SU-DHL-6 (cell line): Measurements from ENCODE around the gene EPHA3.

Experiments
- H2AFZ ChIP-seq: fragments of 200-600 bp; sonication (generic); 2 replicates; pipeline ENCODE4 v1.6.1; 2014; ENCODE audit warnings: low read depth, mild to moderate bottlenecking, moderate library complexity, mixed read lengths, antibody characterized with exemption, low read length; ENCODE audit not compliant: severe bottlenecking
- H3F3A ChIP-seq: fragments of 200-600 bp; shearing (Covaris generic); 2 replicates; pipeline ENCODE4 v1.6.0; 2016; ENCODE audit warnings: antibody characterized with exemption, mild to moderate bottlenecking; ENCODE audit not compliant: insufficient read depth
- H3K27ac ChIP-seq: fragments of 200-600 bp; sonication (generic); 2 replicates; pipeline ENCODE4 v1.5.1; 2016; ENCODE audit warnings: low read depth, mild to moderate bottlenecking, low read length, moderate library complexity, mixed read lengths
- H3K27me3 ChIP-seq: fragments of 200-600 bp; sonication (generic), shearing (Covaris generic); 2 replicates; pipeline ENCODE4 v1.6.0; 2014; ENCODE audit warnings: mild to moderate bottlenecking, low read length
- H3K36me3 ChIP-seq: fragments of 200-600 bp; sonication (generic); 2 replicates; pipeline ENCODE4 v1.6.1; 2014; ENCODE audit warnings: mild to moderate bottlenecking, low read length, mixed read lengths
- H3K4me2 ChIP-seq: fragments of 300-600, 200-600 bp; shearing (Covaris generic), sonication (generic); 2 replicates; pipeline ENCODE4 v1.6.0; 2014; ENCODE audit warnings: low read length, low read depth, mild to moderate bottlenecking; ENCODE audit not compliant: poor library complexity, severe bottlenecking
- H3K4me3 ChIP-seq: fragments of 200-600 bp; sonication (generic); 2 replicates; pipeline ENCODE4 v1.5.1; 2014; ENCODE audit warnings: antibody characterized with exemption, low read length, mild to moderate bottlenecking, mixed read lengths; ENCODE audit not compliant: insufficient read depth, poor library complexity, severe bottlenecking
- H3K79me2 ChIP-seq: fragments of 200-600 bp; sonication (generic); 2 replicates; pipeline ENCODE4 v1.6.1; 2014; ENCODE audit warnings: mild to moderate bottlenecking, low read length, moderate library complexity; ENCODE audit not compliant: insufficient read depth
- H3K9ac ChIP-seq: fragments of 200-600 bp; sonication (generic); 2 replicates; pipeline ENCODE4 v1.7.0; 2014; ENCODE audit warnings: mild to moderate bottlenecking, low read length
- H3K9me2 ChIP-seq: fragments of 200-600 bp; sonication (generic); replicated peaks from 2 replicates; pipeline ENCODE4 v1.6.1; 2014; ENCODE audit warnings: low read length; ENCODE audit not compliant: insufficient read depth
- H3K9me3 ChIP-seq: fragments of 200-600 bp; sonication (generic); 2 replicates; pipeline ENCODE4 v1.6.1; 2014; ENCODE audit warnings: low read length, mixed read lengths; ENCODE audit not compliant: insufficient read depth
- H4K20me1 ChIP-seq: fragments of 200-600 bp; sonication (generic); 2 replicates; pipeline ENCODE4 v1.6.1; 2014; ENCODE audit warnings: low read depth, mild to moderate bottlenecking, antibody characterized with exemption, low read length, moderate library complexity, mixed read lengths
- EZH2phosphoT487 ChIP-seq: fragments of 200-600 bp; sonication (generic), shearing (Covaris generic); conservative IDR thresholded peaks from 2 replicates; pipeline ENCODE4 v1.6.1; 2018; ENCODE audit warnings: mild to moderate bottlenecking, antibody characterized with exemption, low read length, moderate library complexity, mixed read lengths
- TF ChIP-seq, protein P1 (sequence below): fragments of 200-600 bp; sonication (generic); IDR thresholded peaks from one replicate; pipeline ENCODE4 v1.5.1; 2017; ENCODE audit warnings: antibody characterized with exemption, mild to moderate bottlenecking, low read length, moderate library complexity; ENCODE audit not compliant: insufficient read depth, poor library complexity, severe bottlenecking

EPHA3 gene

DNA sequence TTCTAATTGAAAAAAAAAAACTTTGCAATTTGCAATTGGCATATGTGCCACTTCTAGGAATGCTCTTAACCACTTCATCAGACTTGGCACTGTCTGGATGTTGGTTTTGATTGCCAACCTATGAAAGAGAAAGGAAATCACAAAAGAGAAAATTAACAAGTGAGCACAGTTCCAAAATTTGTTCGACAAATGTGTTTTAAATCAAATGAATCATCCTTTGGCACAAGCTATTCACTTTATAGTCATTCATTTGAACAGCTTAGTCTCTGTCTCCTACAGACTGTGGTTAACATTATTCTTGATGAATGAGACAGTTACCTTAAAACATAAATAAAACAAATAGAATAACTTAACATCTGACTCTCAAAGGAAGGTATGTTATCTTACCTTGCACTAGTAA is 265.0 kb downstream of the EPHA3 start:
- Histone ChIP-seq H3K79me2 (no peaks in the 10 kb centered on the region), H3K27ac (no peak overlapping the region), H2AFZ (no peak overlapping the region), H4K20me1 (no peaks in the 10 kb centered on the region), H3F3A (no peaks in the 10 kb centered on the region), H3K4me2 (no peak overlapping the region), H3K27me3 (no peaks in the 10 kb centered on the region), H3K9me3 (no peaks in the 10 kb centered on the region), H3K4me3 (no peak overlapping the region), H3K9me2 (no peaks in the 10 kb centered on the region), H3K36me3 (no peaks in the 10 kb centered on the region), H3K9ac (no peak overlapping the region)
- TF ChIP-seq EZH2phosphoT487, result no peak
- TF ChIP-seq, protein P1, sequence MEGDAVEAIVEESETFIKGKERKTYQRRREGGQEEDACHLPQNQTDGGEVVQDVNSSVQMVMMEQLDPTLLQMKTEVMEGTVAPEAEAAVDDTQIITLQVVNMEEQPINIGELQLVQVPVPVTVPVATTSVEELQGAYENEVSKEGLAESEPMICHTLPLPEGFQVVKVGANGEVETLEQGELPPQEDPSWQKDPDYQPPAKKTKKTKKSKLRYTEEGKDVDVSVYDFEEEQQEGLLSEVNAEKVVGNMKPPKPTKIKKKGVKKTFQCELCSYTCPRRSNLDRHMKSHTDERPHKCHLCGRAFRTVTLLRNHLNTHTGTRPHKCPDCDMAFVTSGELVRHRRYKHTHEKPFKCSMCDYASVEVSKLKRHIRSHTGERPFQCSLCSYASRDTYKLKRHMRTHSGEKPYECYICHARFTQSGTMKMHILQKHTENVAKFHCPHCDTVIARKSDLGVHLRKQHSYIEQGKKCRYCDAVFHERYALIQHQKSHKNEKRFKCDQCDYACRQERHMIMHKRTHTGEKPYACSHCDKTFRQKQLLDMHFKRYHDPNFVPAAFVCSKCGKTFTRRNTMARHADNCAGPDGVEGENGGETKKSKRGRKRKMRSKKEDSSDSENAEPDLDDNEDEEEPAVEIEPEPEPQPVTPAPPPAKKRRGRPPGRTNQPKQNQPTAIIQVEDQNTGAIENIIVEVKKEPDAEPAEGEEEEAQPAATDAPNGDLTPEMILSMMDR, result no peak

- Histone ChIP-seq H3K9me2 (no peaks in the 10 kb centered on the region), H3K79me2 (no peaks in the 10 kb centered on the region), H3K27me3 (no peaks in the 10 kb centered on the region), H3K4me3 (no peak overlapping the region), H3K27ac (no peak overlapping the region), H3K9ac (no peak overlapping the region), H3K4me2 (no peak overlapping the region), H3K36me3 (no peaks in the 10 kb centered on the region), H3K9me3 (no peaks in the 10 kb centered on the region), H2AFZ (no peak overlapping the region), H4K20me1 (no peaks in the 10 kb centered on the region), H3F3A (no peaks in the 10 kb centered on the region)
- TF ChIP-seq EZH2phosphoT487, result no peak
- TF ChIP-seq, protein P1, result no peak
Observed at GRCh38 chr3:89373434-89373833, 266.0 kb downstream of the EPHA3 start.

DNA sequence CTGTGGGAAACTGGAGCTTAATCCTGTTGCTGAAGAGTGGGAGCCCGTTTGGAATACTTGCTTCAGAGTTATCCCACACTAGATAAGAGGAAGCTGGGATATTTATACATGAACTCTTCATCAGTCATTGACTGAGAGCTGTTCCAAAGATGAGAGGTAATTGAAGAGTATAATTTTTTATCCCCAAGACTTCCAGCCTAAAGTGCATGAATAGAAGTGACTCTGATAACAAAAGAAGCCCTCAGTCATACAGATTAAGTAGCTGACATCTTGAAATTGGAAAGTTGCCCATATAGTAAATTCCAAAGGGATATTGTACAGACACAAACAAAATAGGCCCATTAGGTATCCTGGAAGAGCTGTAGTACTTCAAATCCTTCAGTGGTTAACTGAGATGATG is 268.0 kb downstream of the EPHA3 start:
- no peaks in the 10 kb centered on the region for H3K9me2 ChIP-seq
- no peaks in the 10 kb centered on the region for H3K36me3 ChIP-seq
- H2AFZ ChIP-seq, result no peak overlapping the region
- no peak overlapping the region for H3K27ac ChIP-seq
- H3K9me3 ChIP-seq, result no peaks in the 10 kb centered on the region
- no peaks in the 10 kb centered on the region for H3K79me2 ChIP-seq
- H3F3A ChIP-seq, result no peaks in the 10 kb centered on the region
- no peak overlapping the region for H3K9ac ChIP-seq
- H3K4me3 ChIP-seq, result no peak overlapping the region
- H4K20me1 ChIP-seq, result no peaks in the 10 kb centered on the region
- H3K4me2 ChIP-seq, result no peak overlapping the region
- TF ChIP-seq, protein P1, result no peak
- no peak for TF ChIP-seq EZH2phosphoT487
- H3K27me3 ChIP-seq, result no peaks in the 10 kb centered on the region
